HFFc6 (cell line): Measurements from ENCODE around the gene FMO3. TPM values are rescaled to one million over a fixed set of nuclear protein-coding genes. Genes with fewer than 3 reads are reported as not detected.

Source experiments
- DNase-seq: peaks from one replicate; pipeline ENCODE4 v3.0.0-alpha.2; 2018
- H3K27ac Mint-ChIP-seq: 2 replicates; pipeline ENCODE4 v1.8.0; 2020; ENCODE audit warnings: mild to moderate bottlenecking, mixed read lengths
- H3K27me3 Mint-ChIP-seq: 2 replicates; pipeline ENCODE4 v1.8.0; 2021; ENCODE audit warnings: mild to moderate bottlenecking, moderate library complexity, mixed read lengths; ENCODE audit not compliant: insufficient read depth
- H3K36me3 Mint-ChIP-seq: 2 replicates; pipeline ENCODE4 v1.8.0; 2021; ENCODE audit warnings: low read depth, mixed read lengths
- H3K4me1 Mint-ChIP-seq: 2 replicates; pipeline ENCODE4 v1.8.0; 2020; ENCODE audit warnings: low read depth, mixed read lengths
- H3K4me3 Mint-ChIP-seq: 2 replicates; pipeline ENCODE4 v1.8.0; 2020; ENCODE audit warnings: mild to moderate bottlenecking, moderate library complexity, mixed read lengths
- H3K9me3 Mint-ChIP-seq: 2 replicates; pipeline ENCODE4 v1.8.0; 2020; ENCODE audit warnings: mild to moderate bottlenecking, mixed read lengths
- CTCF ChIP-seq: fragments of 200-600 bp; sonication (generic); IDR thresholded peaks from 2 replicates; pipeline ENCODE4 v1.5.0; 2021; ENCODE audit warnings: antibody characterized with exemption, mild to moderate bottlenecking
- microRNA-seq: library from miRNA; unstranded; fragments of <30 nt; microRNA quantifications from one replicate; pipeline ENCODE4, GENCODE V29; 2019
- total RNA-seq, 6 experiments: library from RNA; stranded (reverse); fragmentation: NEBNext Ultra II Directional; extraction: Animal tissue kit (Norgen Biotek cat#: 25700); gene quantifications; 2 replicates in 1 of 6; 3 replicates in 5 of 6; pipeline ENCODE4 v1.2.3, GENCODE V29; 2021

FMO3 gene
- total RNA-seq, 6 experiments from 2014 or later = 0.23 to 0.89 (median 0.40) TPM; not detected in 2

- no peak for TF ChIP-seq CTCF
- H3K9me3 Mint-ChIP-seq = no peaks in the 10 kb centered on the region
These were observed 70.1 kb downstream of the FMO3 start for GRCh38 chr1:171160639-171161354.

GRCh38 chr1:171161431-171161830 is 70.7 kb downstream of the FMO3 start:
- Mint-ChIP-seq H3K27ac (no peak overlapping the region), H3K4me1 (no peaks in the 10 kb centered on the region), H3K36me3 (no peaks in the 10 kb centered on the region), H3K4me3 (no peak overlapping the region), H3K27me3 (peaks cover 9% of the 10 kb centered on the region; the same call in 1 of the 2 replicates), H3K9me3 (no peaks in the 10 kb centered on the region)
- no peak for DNase-seq
- TF ChIP-seq CTCF = no peak

More at GRCh38 chr1:171160639-171161354, 70.1 kb downstream of the FMO3 start:
- Mint-ChIP-seq H3K4me3 (no peak overlapping the region), H3K27ac (no peak overlapping the region), H3K27me3 (peaks cover 9% of the 10 kb centered on the region; the same call in 1 of the 2 replicates), H3K36me3 (no peaks in the 10 kb centered on the region), H3K4me1 (no peaks in the 10 kb centered on the region)
- no peak for DNase-seq

GRCh38 chr1:171166361-171166760 is 75.7 kb downstream of the FMO3 start:
- H3K27ac Mint-ChIP-seq = no peak overlapping the region
- no peaks in the 10 kb centered on the region for H3K4me1 Mint-ChIP-seq

More at GRCh38 chr1:171166361-171166760, 75.7 kb downstream of the FMO3 start:
- no peak for TF ChIP-seq CTCF
- DNase-seq = no peak
- Mint-ChIP-seq H3K36me3 (no peaks in the 10 kb centered on the region), H3K9me3 (no peaks in the 10 kb centered on the region), H3K4me3 (no peak overlapping the region), H3K27me3 (peaks cover 4% of the 10 kb centered on the region; the same call in 1 of the 2 replicates)

Small RNAs within 50 kb of the gene (microRNA-seq; reads per million reads assigned to microRNA genes)
- gene MIR1295A (not detected), gene MIR1295B (not detected)

Other genes with a start within 250 kb of the FMO3 start
- gene MROH9, start 155.4 kb upstream of the FMO3 start, total RNA-seq = under 1 TPM in 3 of 6 experiments, not detected in 3; 0.10 to 0.17 (median 0.11) TPM
- not detected for gene FMO2, start 94.4 kb downstream of the FMO3 start, total RNA-seq
- not detected for gene FMO1, start 157.6 kb downstream of the FMO3 start, total RNA-seq
- 1 to 10 TPM in 2 of 6 experiments, under 1 TPM in 4; 0.36 to 1.9 (median 0.88) TPM for gene FMO4, start 223.3 kb downstream of the FMO3 start, total RNA-seq